Measurements from ENCODE around the gene PLEKHA5.

PLEKHA5 gene

GRCh38 chr12:19278407-19278806 is 148.9 kb downstream of the PLEKHA5 start:
- no peak overlapping the region for H3K9ac ChIP-seq (ENCODE audit: low read length)
- H3K4me3 ChIP-seq (ENCODE audit: low read length): no peak overlapping the region
- no peaks in the 10 kb centered on the region for H4K20me1 ChIP-seq (ENCODE audit: insufficient read depth, low read length)
- H3K4me2 ChIP-seq (ENCODE audit: low read length): no peak overlapping the region
- H3K27ac ChIP-seq (ENCODE audit: low read length): no peak overlapping the region
- H2AFZ ChIP-seq (ENCODE audit: low read depth, low read length): no peak overlapping the region
- no peaks in the 10 kb centered on the region for H3K36me3 ChIP-seq (replicated peaks; ENCODE audit: low read depth, low read length)
- no peaks in the 10 kb centered on the region for H3K79me2 ChIP-seq (ENCODE audit: low read length)
- H3K4me1 ChIP-seq (ENCODE audit: low read length): no peaks in the 10 kb centered on the region
- no peaks in the 10 kb centered on the region for H3K9me3 ChIP-seq (ENCODE audit: insufficient read depth, low read length)
- H3K27me3 ChIP-seq (ENCODE audit: low read depth, low read length): no peaks in the 10 kb centered on the region
- TF ChIP-seq EZH2phosphoT487 (IDR thresholded peaks at IDR 0.05; ENCODE audit: low read depth) (no peak), CTCF (IDR thresholded peaks at IDR 0.05; ENCODE audit: low read depth, low read length) (no peak)

GRCh38 chr12:19282133-19282699 is 152.7 kb downstream of the PLEKHA5 start:
- no peak overlapping the region for H2AFZ ChIP-seq (ENCODE audit: low read depth, low read length)
- H3K9me3 ChIP-seq (ENCODE audit: insufficient read depth, low read length): no peaks in the 10 kb centered on the region
- H3K27me3 ChIP-seq (ENCODE audit: low read depth, low read length): no peaks in the 10 kb centered on the region
- no peaks in the 10 kb centered on the region for H3K4me1 ChIP-seq (ENCODE audit: low read length)
- H3K79me2 ChIP-seq (ENCODE audit: low read length): no peaks in the 10 kb centered on the region
- H3K27ac ChIP-seq (ENCODE audit: low read length): no peak overlapping the region
- no peak overlapping the region for H3K9ac ChIP-seq (ENCODE audit: low read length)
- no peak overlapping the region for H3K4me2 ChIP-seq (ENCODE audit: low read length)
- TF ChIP-seq EZH2phosphoT487 (IDR thresholded peaks at IDR 0.05; ENCODE audit: low read depth) (no peak), CTCF (IDR thresholded peaks at IDR 0.05; ENCODE audit: low read depth, low read length) (no peak)
- no peak overlapping the region for H3K4me3 ChIP-seq (ENCODE audit: low read length)
- H4K20me1 ChIP-seq (ENCODE audit: insufficient read depth, low read length): no peaks in the 10 kb centered on the region
- H3K36me3 ChIP-seq (replicated peaks; ENCODE audit: low read depth, low read length): no peaks in the 10 kb centered on the region

GRCh38 chr12:19284658-19285057 is 155.1 kb downstream of the PLEKHA5 start:
- no peaks in the 10 kb centered on the region for H3K36me3 ChIP-seq (replicated peaks; ENCODE audit: low read depth, low read length)
- TF ChIP-seq CTCF (IDR thresholded peaks at IDR 0.05; ENCODE audit: low read depth, low read length) (no peak), EZH2phosphoT487 (IDR thresholded peaks at IDR 0.05; ENCODE audit: low read depth) (no peak)

GRCh38 chr12:19285793-19286448 is 156.4 kb downstream of the PLEKHA5 start:
- H3K9ac ChIP-seq (ENCODE audit: low read length): no peak overlapping the region
- no peak for TF ChIP-seq CTCF (IDR thresholded peaks at IDR 0.05; ENCODE audit: low read depth, low read length)
- no peak for TF ChIP-seq EZH2phosphoT487 (IDR thresholded peaks at IDR 0.05; ENCODE audit: low read depth)
- H3K79me2 ChIP-seq (ENCODE audit: low read length): no peaks in the 10 kb centered on the region
- H3K4me1 ChIP-seq (ENCODE audit: low read length): no peaks in the 10 kb centered on the region
- no peaks in the 10 kb centered on the region for H3K9me3 ChIP-seq (ENCODE audit: insufficient read depth, low read length)
- no peaks in the 10 kb centered on the region for H4K20me1 ChIP-seq (ENCODE audit: insufficient read depth, low read length)
- no peak overlapping the region; the same call in 1 of the 2 replicates for H2AFZ ChIP-seq (ENCODE audit: low read depth, low read length)
- H3K27ac ChIP-seq (ENCODE audit: low read length): no peak overlapping the region
- H3K4me2 ChIP-seq (ENCODE audit: low read length): no peak overlapping the region
- no peak overlapping the region for H3K4me3 ChIP-seq (ENCODE audit: low read length)
- no peaks in the 10 kb centered on the region for H3K36me3 ChIP-seq (replicated peaks; ENCODE audit: low read depth, low read length)
- no peaks in the 10 kb centered on the region for H3K27me3 ChIP-seq (ENCODE audit: low read depth, low read length)

More at GRCh38 chr12:19284658-19285057, 155.1 kb downstream of the PLEKHA5 start:
- Histone ChIP-seq H3K9ac (ENCODE audit: low read length) (no peak overlapping the region), H2AFZ (ENCODE audit: low read depth, low read length) (no peak overlapping the region), H3K4me2 (ENCODE audit: low read length) (no peak overlapping the region), H3K4me1 (ENCODE audit: low read length) (no peaks in the 10 kb centered on the region), H3K27me3 (ENCODE audit: low read depth, low read length) (no peaks in the 10 kb centered on the region), H3K4me3 (ENCODE audit: low read length) (no peak overlapping the region), H4K20me1 (ENCODE audit: insufficient read depth, low read length) (no peaks in the 10 kb centered on the region), H3K27ac (ENCODE audit: low read length) (no peak overlapping the region), H3K9me3 (ENCODE audit: insufficient read depth, low read length) (no peaks in the 10 kb centered on the region), H3K79me2 (ENCODE audit: low read length) (no peaks in the 10 kb centered on the region)

Measured in OCI-LY3 (cell line).